Non-pigmented ciliary epithelial cell (primary cell): ENCODE results near the gene GCSAML.

Source experiments
- DNase-seq: peaks from one replicate; pipeline ENCODE4 v3.0.0-alpha.2; 2010; ENCODE audit warnings: low read depth

The GCSAML gene

DNA sequence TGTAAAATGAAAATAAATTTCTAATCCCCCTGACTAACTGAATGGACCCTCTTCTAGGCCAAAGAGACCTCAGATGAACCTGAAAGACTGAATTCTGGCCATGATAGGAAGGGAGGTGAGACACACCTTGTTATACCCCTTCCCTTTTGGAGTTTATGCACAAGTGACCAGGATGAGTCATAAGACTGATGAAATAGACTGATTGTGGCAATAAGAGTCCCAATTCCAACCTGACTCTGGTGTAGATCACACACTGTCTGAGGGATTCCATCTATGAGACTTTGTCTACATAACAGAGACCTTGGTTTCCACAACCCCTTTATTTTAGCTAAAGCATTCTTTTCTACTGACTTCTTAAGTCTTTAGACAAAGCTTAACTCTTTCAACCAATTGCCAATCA lies 25.7 kb downstream of the GCSAML start:
- no peak for DNase-seq

DNA sequence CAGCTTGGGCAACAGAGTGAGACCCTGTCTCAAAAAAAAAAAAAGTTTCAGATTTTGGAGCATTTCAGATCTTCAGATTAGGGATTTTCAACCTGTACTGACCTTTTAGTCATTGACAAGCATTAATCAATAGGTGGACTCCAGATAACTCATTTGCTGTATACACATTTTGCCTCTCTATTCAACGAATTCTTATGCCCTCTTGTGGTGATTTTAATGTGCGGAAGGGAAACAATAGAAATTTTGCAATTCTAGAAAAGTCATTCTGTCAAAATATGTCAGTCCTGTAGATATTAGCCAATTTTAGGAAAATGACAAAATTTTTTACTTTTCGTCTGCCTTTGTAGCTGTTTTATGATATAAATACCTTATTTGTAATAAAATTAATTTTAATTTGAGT lies 27.6 kb downstream of the GCSAML start:
- no peak for DNase-seq

DNA sequence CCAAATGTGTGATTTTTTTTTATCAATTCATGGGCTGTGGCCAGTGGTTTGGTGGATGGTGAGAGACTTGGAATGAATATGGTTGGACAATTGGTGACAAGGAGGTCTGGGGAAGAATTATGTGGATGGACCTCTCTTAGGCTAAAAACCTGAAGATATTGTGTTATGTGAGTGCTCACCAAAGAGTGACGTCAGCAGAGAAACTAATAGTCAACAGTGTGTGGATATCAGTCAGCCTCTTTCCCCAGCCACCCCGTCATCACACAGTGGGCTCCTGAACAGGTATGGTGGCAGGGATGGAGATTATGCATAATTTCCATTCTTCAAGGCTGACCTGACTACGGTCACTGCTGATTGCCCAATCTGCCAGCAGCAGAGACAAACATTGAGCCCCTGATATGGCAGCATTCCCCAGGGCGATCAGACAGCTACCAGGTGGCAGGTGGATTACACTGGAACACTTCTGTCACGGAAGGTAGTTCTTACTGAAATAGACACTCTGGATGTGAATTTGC lies 30.1 kb downstream of the GCSAML start:
- no peak for DNase-seq

DNA sequence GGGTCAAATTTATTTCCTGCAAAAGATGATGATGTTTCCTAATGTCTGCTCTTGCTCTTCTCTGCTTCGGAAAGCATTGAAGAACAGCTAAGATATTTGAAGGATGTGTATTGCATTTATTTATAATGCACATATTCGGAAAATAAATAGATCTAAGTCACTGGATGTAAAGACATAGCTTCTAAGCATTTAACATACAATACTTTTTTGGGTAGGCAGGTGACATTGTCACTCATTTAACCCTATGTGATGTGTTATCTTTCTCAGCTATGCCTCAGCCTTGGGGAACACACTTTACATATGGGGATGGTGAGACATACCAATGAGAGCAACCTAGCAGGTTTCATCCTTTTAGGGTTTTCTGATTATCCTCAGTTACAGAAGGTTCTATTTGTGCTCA lies 39.1 kb downstream of the GCSAML start, which contains the start of gene OR2G2:
Gene OR2G2 (plus strand): TSS at position 301 of the 400 bp plus-strand sequence. CDS start 0 bp downstream, at position 301.
- DNase-seq = no peak

DNA sequence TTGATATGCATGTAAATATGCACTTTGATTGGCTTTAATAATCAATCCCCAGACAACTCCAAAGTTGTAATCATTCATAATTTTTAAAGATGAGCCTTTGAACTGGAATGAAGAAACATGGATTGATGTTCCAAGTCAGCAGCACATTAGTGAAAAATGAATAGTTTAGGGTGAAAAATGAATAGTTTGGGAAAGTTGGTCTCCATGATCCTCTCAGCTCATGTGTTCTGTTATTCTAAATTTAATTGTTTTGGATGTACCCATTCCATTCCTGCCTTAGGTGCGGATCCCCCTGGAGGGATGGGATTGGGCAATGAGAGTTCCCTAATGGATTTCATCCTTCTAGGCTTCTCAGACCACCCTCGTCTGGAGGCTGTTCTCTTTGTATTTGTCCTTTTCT lies 56.4 kb downstream of the GCSAML start, which contains the start of gene OR2G3:
Gene OR2G3 (plus strand): TSS at position 301 of the 400 bp plus-strand sequence. CDS start 0 bp downstream, at position 301.
- DNase-seq = no peak

DNA sequence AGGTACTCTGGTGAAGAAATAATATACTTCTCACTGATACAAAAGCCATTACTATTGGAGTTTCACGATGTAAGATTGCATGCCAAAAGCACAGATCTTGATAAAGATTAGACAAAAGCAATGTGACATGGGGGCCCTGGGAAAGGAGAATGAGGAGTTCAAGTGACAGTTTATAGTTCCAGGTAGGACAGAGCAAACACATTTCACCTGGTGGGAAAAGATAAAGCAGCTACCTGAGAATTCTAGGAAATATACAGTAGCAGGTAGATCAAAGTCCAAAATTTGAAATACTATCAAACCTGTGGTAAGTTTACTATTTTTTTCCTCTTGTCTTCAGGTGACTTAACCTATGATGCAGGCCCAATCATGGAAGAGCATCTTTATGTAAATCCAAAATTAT lies 64.5 kb downstream of the GCSAML start:
- DNase-seq = no peak

DNA sequence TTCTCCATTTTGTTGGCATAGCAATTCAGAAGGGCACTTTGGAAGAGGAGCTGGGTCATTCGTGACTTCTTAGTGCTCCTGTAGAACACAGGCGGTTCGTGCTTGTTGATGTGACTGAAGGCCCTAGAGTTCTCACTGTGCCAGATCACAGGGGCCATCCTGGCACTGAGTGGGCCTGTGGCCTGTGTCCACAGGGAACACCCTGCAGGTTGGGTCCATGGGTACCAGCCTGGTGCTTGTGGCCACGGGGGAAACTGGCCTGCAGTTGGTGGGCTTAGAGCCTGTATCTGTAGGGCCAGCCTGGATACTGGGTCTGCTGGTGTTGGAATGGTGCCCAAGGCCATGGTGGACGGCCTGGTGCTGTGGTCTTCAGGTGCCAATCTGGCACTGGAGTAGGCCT lies 65.7 kb downstream of the GCSAML start:
- no peak for DNase-seq
